Loucy (cell line): ENCODE measurements around the gene TARBP1.

Source experiments
- H2AFZ ChIP-seq: fragments of 200-600 bp; sonication (generic); 2 replicates; pipeline ENCODE4 v1.6.0; 2016; ENCODE audit warnings: antibody characterized with exemption, mild to moderate bottlenecking, low read length, moderate library complexity
- H3F3A ChIP-seq: fragments of 200-600 bp; 2 replicates; pipeline ENCODE4 v1.6.0; 2016; ENCODE audit warnings: antibody characterized with exemption, low read depth, mild to moderate bottlenecking
- H3K27me3 ChIP-seq: fragments of 200-600 bp; sonication (generic); 2 replicates; pipeline ENCODE4 v1.6.1; 2014; ENCODE audit warnings: low read length, mild to moderate bottlenecking; ENCODE audit not compliant: insufficient read depth, poor library complexity, severe bottlenecking
- H3K36me3 ChIP-seq: fragments of 200-600 bp; sonication (generic); 2 replicates; pipeline ENCODE4 v1.6.1; 2016; ENCODE audit warnings: low read length; ENCODE audit not compliant: insufficient read depth
- H3K4me1 ChIP-seq: fragments of 200-600 bp; sonication (generic); 2 replicates; pipeline ENCODE4 v1.5.1; 2014; ENCODE audit warnings: low read length, mild to moderate bottlenecking; ENCODE audit not compliant: insufficient read depth, poor library complexity, severe bottlenecking
- H3K4me2 ChIP-seq: fragments of 200-600 bp; sonication (generic); 2 replicates; pipeline ENCODE4 v1.6.0; 2014; ENCODE audit warnings: antibody characterized with exemption, low read length, low read depth, mild to moderate bottlenecking; ENCODE audit not compliant: poor library complexity, severe bottlenecking
- H3K4me3 ChIP-seq: fragments of 200-600 bp; sonication (generic); 2 replicates; pipeline ENCODE4 v1.5.1; 2014; ENCODE audit warnings: low read length, mild to moderate bottlenecking, mixed read lengths; ENCODE audit not compliant: poor library complexity, severe bottlenecking
- H3K79me2 ChIP-seq: fragments of 200-600 bp; sonication (generic); 2 replicates; pipeline ENCODE4 v1.6.1; 2014; ENCODE audit warnings: low read length; ENCODE audit not compliant: insufficient read depth
- H3K9ac ChIP-seq: fragments of 200-600 bp; sonication (generic); 2 replicates; pipeline ENCODE4 v1.6.0; 2014; ENCODE audit warnings: mild to moderate bottlenecking, low read depth, low read length, moderate library complexity; ENCODE audit not compliant: poor library complexity, severe bottlenecking
- H3K9me2 ChIP-seq: fragments of 200-600 bp; sonication (generic); replicated peaks from 2 replicates; pipeline ENCODE4 v1.6.1; 2016; ENCODE audit warnings: low read depth, low read length, mixed read lengths
- H3K9me3 ChIP-seq: fragments of 200-600 bp; sonication (generic); 2 replicates; pipeline ENCODE4 v1.6.1; 2014; ENCODE audit warnings: mild to moderate bottlenecking, antibody characterized with exemption, low read length, low read depth; ENCODE audit not compliant: insufficient read depth
- H4K20me1 ChIP-seq: fragments of 200-600 bp; sonication (generic); 2 replicates; pipeline ENCODE4 v1.6.0; 2014; ENCODE audit warnings: antibody characterized with exemption, low read length, mild to moderate bottlenecking; ENCODE audit not compliant: insufficient read depth, poor library complexity, severe bottlenecking
- CTCF ChIP-seq: fragments of 200-600 bp; sonication (generic); conservative IDR thresholded peaks from 2 replicates; pipeline ENCODE4 v1.5.1; 2014; ENCODE audit warnings: mild to moderate bottlenecking, antibody characterized with exemption, low read length
- EZH2phosphoT487 ChIP-seq: fragments of 200-600 bp; IDR thresholded peaks from 2 replicates; pipeline ENCODE4 v1.6.1; 2018; ENCODE audit warnings: antibody characterized with exemption, mild to moderate bottlenecking, moderate library complexity, borderline replicate concordance

The TARBP1 gene

GRCh38 chr1:234408757-234409156 is 70.2 kb downstream of the TARBP1 start:
- TF ChIP-seq CTCF (no peak), EZH2phosphoT487 (no peak)
- Histone ChIP-seq H3K27me3 (no peaks in the 10 kb centered on the region), H3K36me3 (peaks cover 83% of the 10 kb centered on the region; the same call in 1 of the 2 replicates), H3K9ac (no peak overlapping the region), H2AFZ (no peak overlapping the region), H3K4me1 (no peaks in the 10 kb centered on the region), H3K9me3 (no peaks in the 10 kb centered on the region), H3K9me2 (no peaks in the 10 kb centered on the region), H3K4me2 (no peak overlapping the region), H4K20me1 (no peaks in the 10 kb centered on the region), H3F3A (no peaks in the 10 kb centered on the region), H3K4me3 (no peak overlapping the region), H3K79me2 (no peaks in the 10 kb centered on the region)

DNA sequence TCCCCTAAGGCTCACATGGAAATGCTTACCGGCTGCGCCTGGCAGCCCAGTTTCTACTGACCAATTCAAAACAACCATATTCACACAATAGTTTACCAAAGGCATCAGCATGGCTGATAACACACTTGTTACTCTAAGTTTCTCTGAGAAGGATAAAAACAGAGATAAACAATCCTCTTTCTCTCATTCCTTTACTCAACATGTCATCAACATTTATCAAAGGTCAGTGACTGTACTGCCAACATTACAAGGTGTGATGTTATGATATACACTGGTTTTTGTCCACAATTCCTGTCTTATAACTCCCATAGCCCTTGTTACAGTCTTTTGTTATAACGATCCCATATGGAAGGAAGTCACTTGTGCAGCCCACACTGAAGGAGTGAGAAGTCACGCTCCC is 72.1 kb downstream of the TARBP1 start:
- Histone ChIP-seq H3F3A (no peaks in the 10 kb centered on the region), H3K9me3 (no peaks in the 10 kb centered on the region), H3K4me2 (no peak overlapping the region), H3K4me1 (no peaks in the 10 kb centered on the region), H3K27me3 (no peaks in the 10 kb centered on the region), H4K20me1 (no peaks in the 10 kb centered on the region), H3K9me2 (no peaks in the 10 kb centered on the region), H3K36me3 (peaks cover 64% of the 10 kb centered on the region; the same call in 1 of the 2 replicates), H3K79me2 (no peaks in the 10 kb centered on the region), H2AFZ (no peak overlapping the region), H3K9ac (no peak overlapping the region), H3K4me3 (no peak overlapping the region)
- TF ChIP-seq EZH2phosphoT487 (no peak), CTCF (no peak)

DNA sequence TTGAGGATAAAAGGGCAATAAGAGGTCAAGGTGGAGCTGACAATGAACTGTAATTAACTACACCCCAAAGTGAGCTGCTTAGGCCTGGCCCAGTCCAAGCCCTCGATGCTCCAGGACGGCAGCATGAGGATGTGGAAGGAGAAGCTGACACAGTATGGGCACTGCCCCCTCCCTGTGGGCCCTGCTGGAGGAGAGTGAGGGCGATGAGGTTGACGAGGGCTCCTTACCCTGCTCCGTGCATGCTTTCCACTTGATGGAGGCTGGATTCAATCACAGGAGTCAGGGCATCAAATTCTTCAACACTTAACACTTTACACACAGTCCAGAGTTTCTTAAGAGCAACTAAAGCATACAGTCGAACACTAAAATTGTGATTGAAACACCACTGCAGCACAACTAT is 73.3 kb downstream of the TARBP1 start:
- Histone ChIP-seq H4K20me1 (no peaks in the 10 kb centered on the region), H3K27me3 (no peaks in the 10 kb centered on the region), H3F3A (no peaks in the 10 kb centered on the region), H3K4me3 (no peak overlapping the region), H3K9me3 (no peaks in the 10 kb centered on the region), H3K79me2 (no peaks in the 10 kb centered on the region), H2AFZ (no peak overlapping the region), H3K4me2 (no peak overlapping the region), H3K9me2 (no peaks in the 10 kb centered on the region), H3K9ac (no peak overlapping the region), H3K4me1 (no peaks in the 10 kb centered on the region), H3K36me3 (peaks cover 63% of the 10 kb centered on the region; the same call in 1 of the 2 replicates)
- no peak for TF ChIP-seq CTCF
- no peak for TF ChIP-seq EZH2phosphoT487
